ENCODE data around the gene CFAP65.

Gene CFAP65

GRCh38 chr2:219041252-219041651, at the start of gene CFAP65:
Gene CFAP65 (minus strand): TSS chr2:219041516. CDS start chr2:219039048, 2,468 bp downstream.
- DNase-seq = no peak

DNA sequence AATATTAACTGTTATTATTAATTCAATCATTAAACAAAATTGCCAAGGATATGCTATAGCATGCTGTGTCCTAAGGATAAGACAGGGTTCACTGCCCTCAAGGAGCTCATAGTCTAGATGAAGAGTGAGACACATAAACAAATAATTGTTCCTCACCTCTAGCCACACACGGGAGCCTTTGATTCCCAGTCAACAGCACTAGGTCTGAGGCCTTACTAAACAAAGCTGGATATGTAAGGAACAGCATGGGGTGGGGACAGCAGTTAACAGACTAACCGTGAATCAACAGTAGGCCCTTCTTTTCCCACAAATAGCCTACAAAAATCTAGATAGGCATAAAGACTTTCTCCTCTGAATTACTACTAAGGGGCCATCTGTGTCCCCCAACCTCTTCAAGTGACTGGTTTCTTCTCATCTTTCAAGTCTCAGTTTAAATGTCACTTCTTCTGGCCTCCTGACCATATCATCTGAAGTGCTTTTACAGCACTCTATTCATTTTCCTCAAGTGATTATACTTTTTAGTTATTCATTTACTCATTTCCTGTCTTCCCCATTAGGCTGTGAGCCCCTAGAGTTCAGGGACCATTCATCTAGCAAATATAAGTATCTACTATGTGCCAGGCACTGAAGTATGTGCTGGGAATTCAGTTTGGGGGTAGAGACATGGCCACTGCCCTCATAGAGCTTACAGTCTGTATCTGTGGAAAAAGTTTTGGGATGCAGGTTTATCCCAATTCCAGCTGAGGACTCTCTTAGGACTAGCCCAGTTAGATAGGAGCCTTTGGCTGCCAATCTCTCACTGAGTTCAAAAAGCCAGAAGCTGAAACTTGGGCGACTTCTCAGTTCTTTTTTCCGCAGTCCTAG, 49.4 kb upstream of the CFAP65 start:
- no peak for DNase-seq

DNA sequence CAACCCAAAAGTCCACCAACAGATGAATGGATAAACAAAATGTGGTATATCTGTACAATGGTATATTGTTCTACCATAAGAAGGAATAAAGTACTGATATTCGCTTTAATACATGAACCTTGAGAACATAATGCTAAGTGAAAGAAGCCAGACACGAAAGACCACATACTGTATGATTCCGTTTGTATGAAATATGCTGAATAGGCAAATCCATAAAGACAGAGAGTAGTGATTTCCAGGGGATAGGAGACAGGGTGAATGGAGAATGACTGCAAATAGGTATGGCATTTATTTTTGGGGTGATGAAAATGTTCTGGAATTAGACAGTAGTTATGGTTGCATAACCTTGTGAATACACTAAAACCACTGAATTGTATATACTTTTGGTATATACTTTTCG, 48.0 kb upstream of the CFAP65 start:
- no peak for DNase-seq

DNA sequence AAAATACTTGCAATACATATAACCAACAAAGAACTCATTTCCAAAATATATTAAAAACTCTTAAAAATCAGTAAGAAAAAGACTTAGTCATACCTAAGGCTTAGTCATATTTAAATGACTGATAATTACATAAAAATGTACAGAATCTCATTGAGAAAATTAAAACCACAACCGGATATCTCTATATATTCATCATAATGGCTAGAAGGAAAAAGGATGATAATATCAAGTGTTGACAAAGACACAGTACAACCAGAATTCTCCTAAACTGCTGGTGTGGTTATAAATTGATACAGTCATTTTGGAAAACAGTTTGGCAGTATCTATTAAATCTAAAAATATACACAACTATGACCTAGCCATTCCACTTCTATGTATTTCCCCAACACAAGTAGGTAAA, 46.5 kb upstream of the CFAP65 start:
- DNase-seq = no peak

- DNase-seq = no peak
These were observed 46.0 kb upstream of the CFAP65 start for GRCh38 chr2:219087361-219087760.

GRCh38 chr2:219086196-219086595, 44.9 kb upstream of the CFAP65 start:
- DNase-seq = no peak

GRCh38 chr2:219084791-219085190, 43.5 kb upstream of the CFAP65 start:
- DNase-seq = no peak

DNA sequence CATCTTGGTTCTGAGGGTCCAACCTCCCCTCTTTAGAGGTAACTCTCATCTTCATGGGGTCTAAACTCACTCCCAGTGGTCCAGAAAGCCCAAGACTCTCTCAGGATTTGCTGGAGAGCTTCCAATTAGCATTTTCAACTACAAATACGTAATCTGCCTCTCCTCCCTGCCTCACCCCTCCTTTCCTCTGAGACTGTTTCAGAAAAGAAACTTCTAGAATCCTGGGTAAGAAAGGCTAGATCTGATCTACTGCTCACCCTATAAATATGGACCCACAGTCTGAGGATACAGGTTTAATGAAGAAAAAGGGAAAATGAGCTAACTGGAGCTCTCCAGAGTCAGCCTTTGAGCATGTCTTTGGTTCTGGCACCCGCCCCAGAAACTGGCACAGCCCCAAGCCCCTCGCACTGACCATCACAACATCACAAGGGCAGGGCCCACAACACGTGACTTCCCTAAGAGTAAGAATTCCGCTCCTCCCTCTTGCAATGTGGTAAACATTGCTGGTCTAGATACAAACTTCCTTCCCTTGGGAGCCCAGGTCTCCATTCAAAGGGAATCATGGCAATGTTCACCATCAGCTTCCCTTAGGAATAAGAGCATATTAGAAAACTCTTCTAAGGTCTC, 41.1 kb upstream of the CFAP65 start:
- no peak for DNase-seq

DNA sequence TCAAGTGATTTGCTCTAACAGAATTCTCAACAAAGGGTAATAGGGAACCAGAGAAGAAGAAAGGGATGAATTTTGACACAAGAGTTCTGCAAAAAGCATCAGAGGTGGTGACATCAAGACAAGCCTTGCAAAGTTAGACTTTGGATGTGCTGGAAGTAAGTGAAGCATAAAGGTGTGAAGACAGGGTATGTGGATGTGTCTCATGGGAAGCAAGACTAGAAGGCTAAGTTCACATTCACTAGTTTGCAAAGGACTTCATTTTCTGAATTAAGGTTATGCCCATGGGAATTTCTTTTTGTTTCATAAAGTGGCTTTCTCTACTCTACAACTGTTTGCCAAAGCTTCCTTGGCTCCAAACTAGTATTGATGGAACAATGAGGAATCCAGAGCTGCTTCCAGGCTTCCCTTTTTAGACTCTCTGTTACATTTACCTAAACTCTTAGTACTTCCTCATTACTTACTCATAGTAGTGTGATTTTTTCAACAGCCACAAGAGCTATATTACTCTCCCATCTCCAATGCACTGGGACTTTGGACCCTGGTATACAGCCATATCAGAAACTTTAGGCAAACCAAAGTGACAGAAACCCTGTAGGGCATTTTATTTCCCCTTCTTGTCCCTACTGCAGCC, 40.5 kb upstream of the CFAP65 start:
- DNase-seq = no peak

GRCh38 chr2:219081096-219081495, 39.8 kb upstream of the CFAP65 start:
- no peak for DNase-seq

DNA sequence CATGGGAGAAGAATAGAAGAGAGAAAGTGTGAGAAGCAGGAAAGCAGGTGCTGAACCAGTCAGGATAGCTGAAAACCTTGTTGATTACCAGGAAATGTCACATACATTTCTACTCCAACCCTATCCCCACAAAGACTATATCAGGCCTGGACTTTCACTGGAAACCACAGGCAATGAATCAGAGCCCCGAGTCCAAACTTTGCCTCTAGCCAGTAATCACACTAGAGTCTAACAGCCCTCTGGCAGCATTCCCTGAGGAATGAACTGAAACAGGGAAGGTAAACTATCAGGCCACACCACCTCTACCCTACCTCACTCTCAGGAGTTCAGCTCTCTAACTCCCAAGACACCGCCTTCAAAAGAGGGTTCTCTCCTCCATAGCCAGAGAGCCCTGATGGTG, 38.1 kb upstream of the CFAP65 start:
- DNase-seq = no peak

DNA sequence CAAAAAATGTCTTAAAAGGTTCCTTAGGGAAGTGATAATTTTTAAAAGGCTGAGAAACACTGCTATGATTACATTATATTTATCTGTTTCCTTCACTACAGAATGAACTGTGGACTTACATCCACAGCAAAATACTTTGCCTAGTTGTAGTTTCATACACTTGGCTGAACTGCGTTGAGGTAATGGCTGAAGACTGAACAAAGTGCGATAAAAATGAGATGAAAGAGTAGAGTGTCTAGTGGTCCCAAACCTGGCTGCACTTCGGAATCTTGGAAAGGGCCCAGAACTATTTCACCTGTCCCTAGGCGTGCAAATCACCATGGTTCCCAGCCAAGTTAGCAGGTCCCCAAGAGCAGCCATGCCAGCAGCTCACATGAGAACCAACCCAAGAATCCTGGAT, 37.6 kb upstream of the CFAP65 start:
- DNase-seq = no peak

DNA sequence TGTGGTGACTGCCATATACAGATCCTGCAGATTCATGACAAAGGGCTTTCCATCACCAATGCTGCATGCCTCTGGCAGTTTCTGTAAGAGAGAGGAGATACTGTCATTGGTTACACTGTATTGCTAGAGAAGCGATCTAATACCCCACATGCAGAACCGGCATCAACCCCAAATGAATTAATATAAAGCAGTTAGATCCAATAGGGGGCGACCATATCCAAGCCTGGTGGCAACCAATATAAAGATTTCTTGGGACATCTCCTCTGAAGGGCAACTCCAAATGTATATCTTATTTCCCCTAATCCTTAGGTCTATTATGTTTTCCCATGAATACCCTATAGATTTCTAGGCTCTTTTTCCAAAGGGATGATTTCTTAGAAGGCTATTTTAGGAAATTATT, 36.8 kb upstream of the CFAP65 start:
- DNase-seq = no peak

DNA sequence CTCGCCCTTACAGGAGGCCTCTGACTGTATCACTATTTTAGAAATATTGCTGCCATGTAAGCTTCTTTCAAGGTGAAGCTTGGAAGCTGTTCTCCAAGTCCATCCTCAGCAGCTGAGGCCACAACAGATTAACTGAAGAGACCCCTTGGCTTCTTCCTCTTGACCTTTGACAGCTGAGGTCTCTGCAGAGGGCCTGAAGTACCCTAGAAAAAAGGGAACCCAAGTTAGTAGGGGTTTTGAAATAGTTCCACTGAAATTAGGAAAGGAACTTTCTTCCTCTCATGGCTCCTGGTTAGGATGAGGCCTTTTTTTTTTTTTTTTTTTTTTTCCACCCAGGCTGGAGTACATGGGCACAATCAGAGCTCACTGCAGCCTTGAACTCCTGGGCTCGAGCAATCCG, 34.9 kb upstream of the CFAP65 start:
- DNase-seq = no peak

GRCh38 chr2:219073413-219074129, 32.3 kb upstream of the CFAP65 start:
- DNase-seq = no peak

DNA sequence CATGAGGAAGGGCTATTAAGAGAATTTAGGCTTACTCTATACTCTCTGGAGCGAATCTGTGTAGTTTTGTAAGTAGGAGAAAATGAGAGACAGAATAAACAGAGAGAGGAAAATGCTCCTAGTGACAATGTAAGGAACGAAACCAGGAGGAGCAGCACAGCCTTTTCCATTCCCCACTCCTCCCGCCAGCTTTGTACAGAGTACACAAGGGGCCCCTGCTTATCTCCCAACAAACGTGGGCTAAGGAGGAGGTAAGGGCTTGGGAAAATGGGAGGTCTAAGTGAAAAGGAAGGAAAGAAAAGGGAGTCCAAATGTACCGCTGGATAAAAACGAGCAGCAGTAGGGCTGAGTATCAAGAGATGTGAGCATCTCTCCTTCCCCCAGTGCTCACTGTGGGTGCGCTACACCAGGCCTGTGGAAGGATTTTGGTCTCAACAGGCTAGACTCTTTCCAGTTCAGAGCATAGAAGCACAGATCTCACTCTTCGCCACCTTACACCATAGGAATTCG, 31.5 kb upstream of the CFAP65 start:
- no peak for DNase-seq

GRCh38 chr2:219071131-219071816, 30.0 kb upstream of the CFAP65 start:
- DNase-seq = no peak

DNA sequence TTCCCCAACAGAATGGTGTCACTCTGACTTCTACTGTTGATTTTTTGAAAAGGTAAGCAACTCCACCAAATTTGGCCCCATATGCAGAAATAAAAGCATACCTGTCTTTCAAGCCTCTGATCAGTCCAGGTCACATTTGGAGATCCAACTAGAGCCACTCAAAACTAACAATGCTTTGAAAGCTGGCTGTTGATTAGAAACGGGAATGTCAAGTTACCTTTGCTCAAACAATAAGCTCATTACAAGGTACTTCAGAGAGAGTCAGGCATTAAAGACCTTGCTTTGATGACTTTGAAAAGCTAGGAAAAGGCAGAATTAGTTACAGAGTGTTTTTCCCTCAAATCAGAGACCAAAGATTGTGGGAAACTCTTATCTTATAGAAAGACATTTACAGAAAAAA, 24.2 kb upstream of the CFAP65 start:
- no peak for DNase-seq

GRCh38 chr2:219062081-219062480, 20.8 kb upstream of the CFAP65 start:
- DNase-seq = no peak

GRCh38 chr2:219060821-219061791, 19.8 kb upstream of the CFAP65 start, which contains the start of gene IHH:
Gene IHH (minus strand): TSS chr2:219060921. CDS start chr2:219060467, 454 bp downstream.
- no peak for DNase-seq
